LNCAP (cell line): ENCODE results near the gene OSBPL2.

Source experiments
- TF ChIP-seq, protein P1 (sequence below): fragments of 450-650 bp; IDR thresholded peaks from 2 replicates; pipeline ENCODE4 v1.5.1; 2017; ENCODE audit warnings: mild to moderate bottlenecking

Gene OSBPL2

GRCh38 chr20:62304331-62305148, 66.2 kb downstream of the OSBPL2 start:
- TF ChIP-seq, protein P1, sequence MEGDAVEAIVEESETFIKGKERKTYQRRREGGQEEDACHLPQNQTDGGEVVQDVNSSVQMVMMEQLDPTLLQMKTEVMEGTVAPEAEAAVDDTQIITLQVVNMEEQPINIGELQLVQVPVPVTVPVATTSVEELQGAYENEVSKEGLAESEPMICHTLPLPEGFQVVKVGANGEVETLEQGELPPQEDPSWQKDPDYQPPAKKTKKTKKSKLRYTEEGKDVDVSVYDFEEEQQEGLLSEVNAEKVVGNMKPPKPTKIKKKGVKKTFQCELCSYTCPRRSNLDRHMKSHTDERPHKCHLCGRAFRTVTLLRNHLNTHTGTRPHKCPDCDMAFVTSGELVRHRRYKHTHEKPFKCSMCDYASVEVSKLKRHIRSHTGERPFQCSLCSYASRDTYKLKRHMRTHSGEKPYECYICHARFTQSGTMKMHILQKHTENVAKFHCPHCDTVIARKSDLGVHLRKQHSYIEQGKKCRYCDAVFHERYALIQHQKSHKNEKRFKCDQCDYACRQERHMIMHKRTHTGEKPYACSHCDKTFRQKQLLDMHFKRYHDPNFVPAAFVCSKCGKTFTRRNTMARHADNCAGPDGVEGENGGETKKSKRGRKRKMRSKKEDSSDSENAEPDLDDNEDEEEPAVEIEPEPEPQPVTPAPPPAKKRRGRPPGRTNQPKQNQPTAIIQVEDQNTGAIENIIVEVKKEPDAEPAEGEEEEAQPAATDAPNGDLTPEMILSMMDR, result no peak

GRCh38 chr20:62305149-62305764, 66.9 kb downstream of the OSBPL2 start:
- TF ChIP-seq, protein P1, result no peak

DNA sequence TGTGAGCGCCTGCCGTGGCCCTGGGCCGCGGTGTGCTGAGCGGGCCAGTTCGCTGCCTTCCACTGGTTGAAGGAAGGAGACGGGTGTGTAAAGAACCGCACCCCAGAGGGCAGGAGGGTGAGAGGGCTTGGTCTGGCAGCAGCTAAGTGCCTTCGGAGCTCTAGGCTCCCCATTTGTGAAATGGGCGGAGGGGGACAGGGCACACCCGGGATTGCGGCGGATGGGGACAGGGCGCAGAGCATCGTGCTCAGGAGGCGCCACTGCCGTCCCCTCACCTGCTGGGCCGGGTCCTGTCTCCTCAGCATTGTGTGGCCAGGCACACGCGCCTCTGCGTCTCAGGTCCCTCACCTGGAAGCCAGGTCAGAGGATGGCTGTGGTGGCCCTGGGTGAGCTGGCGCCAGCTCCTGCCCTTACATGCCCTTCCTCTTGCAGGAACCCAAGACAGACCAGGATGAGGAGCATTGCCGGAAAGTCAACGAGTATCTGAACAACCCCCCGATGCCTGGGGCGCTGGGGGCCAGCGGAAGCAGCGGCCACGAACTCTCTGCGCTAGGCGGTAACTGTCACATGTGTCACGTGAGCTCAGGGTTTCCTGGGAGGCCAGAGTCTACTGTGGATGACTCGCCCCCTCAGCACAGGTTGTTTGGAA, 67.6 kb downstream of the OSBPL2 start:
- TF ChIP-seq, protein P1, result no peak

- TF ChIP-seq, protein P1, result no peak
Observed at GRCh38 chr20:62306414-62307187, 68.3 kb downstream of the OSBPL2 start.

- TF ChIP-seq, protein P1, result no peak
Observed at GRCh38 chr20:62307226-62308101, 69.1 kb downstream of the OSBPL2 start.

DNA sequence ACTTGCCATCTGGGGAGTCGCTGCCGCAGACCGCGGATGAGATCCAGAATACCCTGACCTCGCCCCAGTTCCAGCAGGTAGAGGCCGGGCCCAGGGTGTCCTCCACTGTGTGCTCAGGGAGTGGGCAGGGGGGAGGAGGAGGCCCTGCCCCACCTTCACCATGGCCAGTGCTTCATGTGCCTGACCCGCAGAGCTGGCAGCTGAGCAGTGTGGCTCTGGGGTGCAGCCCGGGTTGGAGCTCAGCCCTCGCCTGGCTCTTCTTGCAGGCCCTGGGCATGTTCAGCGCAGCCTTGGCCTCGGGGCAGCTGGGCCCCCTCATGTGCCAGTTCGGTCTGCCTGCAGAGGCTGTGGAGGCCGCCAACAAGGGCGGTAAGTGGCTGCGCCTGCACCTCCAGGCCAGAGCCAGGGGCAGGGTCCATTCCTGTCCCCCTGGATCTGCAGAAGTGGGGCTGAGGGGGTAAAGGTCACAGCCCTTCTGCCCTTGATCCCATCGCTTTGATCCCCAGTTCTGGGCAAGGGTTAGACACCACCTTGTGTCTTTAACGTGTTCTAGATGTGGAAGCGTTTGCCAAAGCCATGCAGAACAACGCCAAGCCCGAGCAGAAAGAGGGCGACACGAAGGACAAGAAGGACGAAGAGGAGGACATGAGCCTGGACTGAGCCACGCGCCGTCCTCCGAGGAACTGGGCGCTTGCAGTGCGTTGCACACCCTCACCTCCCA, 69.9 kb downstream of the OSBPL2 start:
- TF ChIP-seq, protein P1, result no peak
